Raji (cell line): ENCODE measurements around the gene ZP1.

Experiments used
- POLR2A ChIP-seq: IDR thresholded peaks from 2 replicates; pipeline ENCODE4 v1.6.1; 2011; ENCODE audit warnings: low read depth, low read length, control low read depth; ENCODE audit not compliant: insufficient read depth

The ZP1 gene

DNA sequence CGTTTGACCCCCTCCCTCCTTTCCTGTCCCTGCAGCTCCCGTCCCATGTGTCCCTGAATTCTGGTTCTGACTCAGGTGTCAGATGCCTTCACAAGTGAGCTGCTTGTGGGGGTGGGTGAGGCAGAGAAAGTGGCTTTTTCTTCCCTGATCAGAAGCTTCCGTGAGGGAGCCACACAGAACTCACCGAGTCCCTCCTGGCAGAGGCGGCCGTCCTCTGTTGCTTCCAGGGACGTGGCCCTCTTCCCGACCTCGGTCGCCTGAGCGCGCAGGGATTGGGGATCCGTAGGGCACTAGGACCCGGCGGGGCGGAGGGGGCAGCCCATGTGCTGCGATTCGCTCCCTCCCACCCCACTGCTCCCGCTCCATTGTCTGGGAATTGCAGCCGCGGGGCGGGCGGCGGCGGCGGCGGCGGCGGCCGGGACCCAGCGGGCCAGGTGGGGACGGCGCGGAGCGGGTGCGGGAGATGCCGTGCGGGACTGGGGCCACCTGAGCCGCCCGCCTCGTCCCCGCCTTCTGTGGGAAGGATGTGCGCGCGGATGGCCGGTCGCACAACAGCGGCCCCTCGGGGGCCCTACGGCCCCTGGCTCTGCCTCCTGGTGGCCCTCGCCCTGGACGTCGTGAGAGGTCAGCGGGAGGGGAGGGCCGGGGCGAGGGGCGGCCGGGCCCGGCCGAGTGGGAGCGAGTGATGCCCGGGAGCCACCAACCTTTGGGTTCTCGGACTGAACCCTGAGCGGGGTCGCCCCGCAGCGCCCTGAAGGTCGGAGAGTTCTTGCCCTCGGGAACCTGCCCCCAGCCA lies 57.0 kb downstream of the ZP1 start, which contains the start of gene TMEM132A:
TSS of gene TMEM132A (plus strand) at position 351 of the 796 bp plus-strand sequence. CDS start at position 525, 174 bp downstream.
- TF ChIP-seq POLR2A = no peak
